ENCODE results near the gene SLC15A2.

SLC15A2 gene

GRCh38 chr3:121913305-121913990 is 19.2 kb downstream of the SLC15A2 start:
- TF ChIP-seq, protein P1, sequence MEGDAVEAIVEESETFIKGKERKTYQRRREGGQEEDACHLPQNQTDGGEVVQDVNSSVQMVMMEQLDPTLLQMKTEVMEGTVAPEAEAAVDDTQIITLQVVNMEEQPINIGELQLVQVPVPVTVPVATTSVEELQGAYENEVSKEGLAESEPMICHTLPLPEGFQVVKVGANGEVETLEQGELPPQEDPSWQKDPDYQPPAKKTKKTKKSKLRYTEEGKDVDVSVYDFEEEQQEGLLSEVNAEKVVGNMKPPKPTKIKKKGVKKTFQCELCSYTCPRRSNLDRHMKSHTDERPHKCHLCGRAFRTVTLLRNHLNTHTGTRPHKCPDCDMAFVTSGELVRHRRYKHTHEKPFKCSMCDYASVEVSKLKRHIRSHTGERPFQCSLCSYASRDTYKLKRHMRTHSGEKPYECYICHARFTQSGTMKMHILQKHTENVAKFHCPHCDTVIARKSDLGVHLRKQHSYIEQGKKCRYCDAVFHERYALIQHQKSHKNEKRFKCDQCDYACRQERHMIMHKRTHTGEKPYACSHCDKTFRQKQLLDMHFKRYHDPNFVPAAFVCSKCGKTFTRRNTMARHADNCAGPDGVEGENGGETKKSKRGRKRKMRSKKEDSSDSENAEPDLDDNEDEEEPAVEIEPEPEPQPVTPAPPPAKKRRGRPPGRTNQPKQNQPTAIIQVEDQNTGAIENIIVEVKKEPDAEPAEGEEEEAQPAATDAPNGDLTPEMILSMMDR (IDR thresholded peaks at IDR 0.05; ENCODE audit: low read depth, low read length): no peak
- no peak for TF ChIP-seq MYC (IDR thresholded peaks at IDR 0.05; ENCODE audit: low read depth, low read length)
- no peak for TF ChIP-seq MAX (IDR thresholded peaks at IDR 0.05; ENCODE audit: low read depth, low read length)
- no peak for TF ChIP-seq POLR2A (IDR thresholded peaks at IDR 0.05; ENCODE audit: extremely low read depth, insufficient read length)
- no peak for DNase-seq (ENCODE audit: low read depth)

GRCh38 chr3:121914081-121914998 is 20.1 kb downstream of the SLC15A2 start:
- no peak for DNase-seq (ENCODE audit: low read depth)
- TF ChIP-seq MAX (IDR thresholded peaks at IDR 0.05; ENCODE audit: low read depth, low read length) (no peak), MYC (IDR thresholded peaks at IDR 0.05; ENCODE audit: low read depth, low read length) (no peak), POLR2A (IDR thresholded peaks at IDR 0.05; ENCODE audit: extremely low read depth, insufficient read length) (no peak)
- TF ChIP-seq, protein P1 (IDR thresholded peaks at IDR 0.05; ENCODE audit: low read depth, low read length): no peak
- no peak overlapping the region for H3K4me3 ChIP-seq (ENCODE audit: low read depth, low read length)

More at GRCh38 chr3:121913305-121913990, 19.2 kb downstream of the SLC15A2 start:
- no peak overlapping the region for H3K4me3 ChIP-seq (ENCODE audit: low read depth, low read length)

- no peak for DNase-seq (ENCODE audit: low read depth)
- no peak overlapping the region for H3K4me3 ChIP-seq (ENCODE audit: low read depth, low read length)
- no peak for TF ChIP-seq MYC (IDR thresholded peaks at IDR 0.05; ENCODE audit: low read depth, low read length)
- TF ChIP-seq, protein P1 (IDR thresholded peaks at IDR 0.05; ENCODE audit: low read depth, low read length): no peak
- TF ChIP-seq POLR2A (IDR thresholded peaks at IDR 0.05; ENCODE audit: extremely low read depth, insufficient read length): no peak
- no peak for TF ChIP-seq MAX (IDR thresholded peaks at IDR 0.05; ENCODE audit: low read depth, low read length)
These were observed 22.0 kb downstream of the SLC15A2 start for GRCh38 chr3:121916189-121916588.

DNA sequence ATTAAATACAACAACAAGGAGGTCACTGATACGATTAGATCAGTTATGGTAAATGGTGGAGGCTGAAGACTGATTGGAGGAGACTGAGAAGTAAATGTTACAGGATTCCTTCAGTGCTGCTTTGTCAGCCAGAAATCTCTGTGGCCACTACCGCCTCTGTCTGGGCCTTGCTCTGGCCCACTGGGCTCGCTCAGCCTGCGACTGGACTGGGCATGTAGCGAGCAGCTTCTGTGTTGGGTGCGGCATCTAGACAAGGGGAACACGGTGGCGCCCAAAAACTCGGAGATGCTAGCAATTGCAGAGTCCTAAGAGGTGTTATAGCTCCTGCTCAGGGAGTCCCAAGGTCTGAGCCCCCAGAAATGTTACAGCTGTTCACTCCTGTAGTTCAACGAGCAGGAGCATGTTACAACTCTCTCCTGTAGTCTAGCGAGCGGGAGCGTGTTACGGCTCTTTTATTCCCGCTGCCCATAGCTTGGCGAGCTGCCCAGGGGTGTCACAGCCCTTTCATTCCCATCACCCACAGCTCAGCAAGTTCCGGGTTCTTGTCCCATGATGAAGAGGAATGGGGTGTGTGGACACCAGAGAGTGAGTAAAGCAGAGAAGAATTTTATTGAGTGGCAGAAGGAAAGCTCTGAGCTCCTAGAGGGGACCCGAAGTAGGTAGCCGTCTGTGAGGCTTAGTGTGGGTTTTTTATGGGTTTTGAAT is 24.7 kb downstream of the SLC15A2 start:
- TF ChIP-seq MYC (IDR thresholded peaks at IDR 0.05; ENCODE audit: low read depth, low read length) (no peak), POLR2A (IDR thresholded peaks at IDR 0.05; ENCODE audit: extremely low read depth, insufficient read length) (no peak), MAX (IDR thresholded peaks at IDR 0.05; ENCODE audit: low read depth, low read length) (no peak)
- TF ChIP-seq, protein P1 (IDR thresholded peaks at IDR 0.05; ENCODE audit: low read depth, low read length): no peak
- no peak overlapping the region for H3K4me3 ChIP-seq (ENCODE audit: low read depth, low read length)
- no peak for DNase-seq (ENCODE audit: low read depth)

DNA sequence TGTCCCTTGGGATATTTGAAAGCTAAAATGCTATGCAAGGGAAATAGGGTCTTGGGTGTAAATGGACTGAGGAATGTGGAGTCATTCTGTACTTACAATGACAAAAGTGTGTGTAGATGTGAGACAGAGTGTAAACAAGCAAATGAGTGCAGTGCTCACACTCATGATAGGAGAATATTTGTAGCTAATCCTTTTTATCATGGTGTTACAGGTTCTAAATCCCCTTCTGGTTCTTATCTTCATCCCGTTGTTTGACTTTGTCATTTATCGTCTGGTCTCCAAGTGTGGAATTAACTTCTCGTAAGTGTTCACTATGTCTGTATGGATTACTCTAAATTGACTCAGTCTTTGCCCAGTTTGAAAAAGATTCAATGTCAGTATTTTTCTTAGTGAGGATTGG is 30.5 kb downstream of the SLC15A2 start:
- no peak for DNase-seq (ENCODE audit: low read depth)
- TF ChIP-seq MAX (IDR thresholded peaks at IDR 0.05; ENCODE audit: low read depth, low read length) (no peak), MYC (IDR thresholded peaks at IDR 0.05; ENCODE audit: low read depth, low read length) (no peak), POLR2A (IDR thresholded peaks at IDR 0.05; ENCODE audit: extremely low read depth, insufficient read length) (no peak)
- TF ChIP-seq, protein P1 (IDR thresholded peaks at IDR 0.05; ENCODE audit: low read depth, low read length): no peak
- no peak overlapping the region for H3K4me3 ChIP-seq (ENCODE audit: low read depth, low read length)

Measured in NB4 (cell line).